GM19468 (cell line): Measurements from ENCODE around the gene QRICH2.
"Not testable (repeated sequence)": the region's sequence is repeated elsewhere in the genome, so short reads cannot be mapped to it uniquely, and the experiment has no call there.

Experiments used
- ATAC-seq: cut with Tn5 transposase; IDR thresholded peaks from one replicate; pipeline ENCODE4 v1.9.1; 2021; ENCODE audit warnings: mild to moderate bottlenecking, moderate library complexity, moderate number of reproducible peaks; ENCODE audit not compliant: unreplicated experiment; ENCODE audit errors: extremely low read depth

The QRICH2 gene

GRCh38 chr17:76307966-76308338, at the start of gene QRICH2:
Gene QRICH2, minus strand, starts transcription at chr17:76308276. Its CDS starts 278 bp downstream, at chr17:76307998.
- no peak for ATAC-seq

GRCh38 chr17:76357597-76358158, 49.6 kb upstream of the QRICH2 start:
- no peak for ATAC-seq

GRCh38 chr17:76356803-76357456, 48.9 kb upstream of the QRICH2 start:
- ATAC-seq, result no peak

- no peak for ATAC-seq
Measured at GRCh38 chr17:76354747-76355310, 46.8 kb upstream of the QRICH2 start.

- ATAC-seq, result no peak
Measured at GRCh38 chr17:76354317-76354729, 46.2 kb upstream of the QRICH2 start.

GRCh38 chr17:76353599-76354316, 45.7 kb upstream of the QRICH2 start, which contains the start of gene PRPSAP1:
Gene PRPSAP1, minus strand, starts transcription at chr17:76353916. Its CDS starts 213 bp downstream, at chr17:76353703.
- ATAC-seq, result peak; percentile 72

- ATAC-seq, result no peak
Measured at GRCh38 chr17:76353004-76353598, 45.0 kb upstream of the QRICH2 start.

- ATAC-seq, result no peak
Measured at GRCh38 chr17:76351526-76352071, 43.5 kb upstream of the QRICH2 start.

GRCh38 chr17:76350463-76350862, 42.4 kb upstream of the QRICH2 start:
- no peak for ATAC-seq

GRCh38 chr17:76346936-76347335, 38.9 kb upstream of the QRICH2 start:
- ATAC-seq, result not testable (repeated sequence)

- no peak for ATAC-seq
Measured at GRCh38 chr17:76345377-76345974, 37.4 kb upstream of the QRICH2 start.

GRCh38 chr17:76343106-76343505, 35.0 kb upstream of the QRICH2 start:
- no peak for ATAC-seq

GRCh38 chr17:76341301-76341700, 33.2 kb upstream of the QRICH2 start:
- no peak for ATAC-seq

- no peak for ATAC-seq
Measured at GRCh38 chr17:76337413-76337777, 29.3 kb upstream of the QRICH2 start.

- no peak for ATAC-seq
Measured at GRCh38 chr17:76336756-76337412, 28.8 kb upstream of the QRICH2 start.

GRCh38 chr17:76335716-76336381, 27.8 kb upstream of the QRICH2 start:
- ATAC-seq, result no peak

- no peak for ATAC-seq
Measured at GRCh38 chr17:76333673-76334505, 25.8 kb upstream of the QRICH2 start.

- no peak for ATAC-seq
Measured at GRCh38 chr17:76331083-76331482, 23.0 kb upstream of the QRICH2 start.
